ENCODE results near the gene ATOH8.

Gene ATOH8

GRCh38 chr2:85790499-85791188 is 36.9 kb downstream of the ATOH8 start:
- no peak for DNase-seq

DNA sequence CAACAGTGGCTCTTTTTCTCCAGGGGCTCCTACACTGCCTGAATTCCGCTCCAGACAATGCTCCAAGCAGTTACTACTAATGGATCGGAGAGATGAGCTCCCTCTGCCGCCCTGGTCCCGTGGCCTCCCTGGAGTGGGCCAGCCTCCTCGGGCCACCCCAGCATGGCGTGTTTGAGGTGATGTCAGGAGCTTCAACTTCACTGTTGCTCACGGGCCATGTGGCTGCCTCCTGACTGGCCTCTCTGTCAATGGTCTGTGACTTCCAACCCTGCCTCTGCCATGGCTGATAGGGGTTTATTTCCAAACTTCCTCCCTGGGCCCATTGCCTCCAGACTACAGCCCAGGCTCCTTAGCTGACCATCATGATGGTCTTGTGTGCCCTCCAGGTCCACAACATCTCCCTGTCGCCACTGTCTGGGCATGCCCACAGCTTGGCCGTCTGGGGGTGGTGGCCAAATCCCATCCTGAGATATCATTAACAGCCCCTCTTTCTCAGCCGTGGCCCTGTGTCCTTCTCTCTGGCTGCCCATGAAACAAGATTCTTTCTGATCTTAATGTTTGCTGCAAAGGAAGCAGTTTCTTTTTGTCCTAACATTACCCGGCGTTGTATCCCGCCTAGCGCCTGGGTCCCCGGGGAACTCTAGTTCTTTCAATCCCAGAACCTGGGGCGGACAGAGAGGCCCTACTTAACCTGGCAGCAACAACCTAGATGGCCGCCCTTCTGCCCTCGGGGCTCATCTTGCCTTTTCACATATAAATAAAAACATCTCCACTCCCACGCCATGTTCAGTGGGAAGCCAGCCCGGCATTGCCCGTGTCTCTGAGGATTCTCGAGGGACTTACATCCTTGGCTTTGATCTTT is 38.1 kb downstream of the ATOH8 start:
- DNase-seq = no peak

DNA sequence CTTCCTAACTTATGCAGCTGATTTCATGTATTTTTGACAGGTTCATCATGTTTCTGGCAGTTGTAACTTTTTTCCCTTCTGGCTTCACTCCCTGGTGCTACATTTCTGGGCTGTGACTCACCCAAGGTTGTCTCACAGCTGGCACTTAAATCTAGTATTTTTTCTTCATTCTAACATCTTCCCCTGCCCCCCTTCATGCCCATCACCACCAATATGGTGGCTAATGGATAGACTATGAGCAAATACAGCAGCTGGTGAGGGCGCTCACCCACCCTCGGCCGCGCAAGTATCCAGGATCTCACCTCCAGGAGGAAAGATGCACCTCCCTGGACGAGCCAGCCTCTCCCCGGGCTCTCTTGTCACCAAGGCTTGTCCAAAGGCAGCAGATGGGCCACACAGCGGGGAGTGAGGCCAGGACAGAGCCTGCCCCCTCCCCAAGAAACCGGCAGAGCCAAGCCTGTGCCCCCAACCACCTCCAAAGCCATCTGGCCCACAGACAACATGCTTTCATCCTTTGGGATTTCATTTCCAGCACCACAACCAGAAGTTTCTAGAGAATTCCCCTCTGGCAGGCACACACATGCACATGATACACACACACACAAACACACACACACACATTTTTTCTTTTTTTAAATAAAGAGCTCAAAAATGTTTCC is 39.1 kb downstream of the ATOH8 start:
- no peak for DNase-seq

DNA sequence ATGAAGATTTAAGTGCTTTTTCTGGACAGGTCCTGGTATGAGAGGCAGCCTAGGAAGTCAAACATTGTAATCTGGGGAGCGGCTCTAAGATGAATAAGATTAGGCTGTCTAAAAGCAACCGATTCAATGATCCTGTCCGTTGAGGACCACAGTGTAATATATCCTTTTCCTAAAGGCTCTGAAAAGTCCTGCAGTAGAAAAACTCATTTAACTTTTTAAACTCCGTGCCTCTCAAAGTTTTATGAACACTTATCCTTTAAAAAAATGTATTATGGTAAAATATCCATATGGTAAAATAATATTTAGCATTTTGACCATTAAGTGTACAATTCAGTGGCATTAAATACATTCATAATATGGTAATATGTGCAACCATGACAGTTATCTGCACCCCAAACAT is 39.8 kb downstream of the ATOH8 start:
- no peak for DNase-seq

DNA sequence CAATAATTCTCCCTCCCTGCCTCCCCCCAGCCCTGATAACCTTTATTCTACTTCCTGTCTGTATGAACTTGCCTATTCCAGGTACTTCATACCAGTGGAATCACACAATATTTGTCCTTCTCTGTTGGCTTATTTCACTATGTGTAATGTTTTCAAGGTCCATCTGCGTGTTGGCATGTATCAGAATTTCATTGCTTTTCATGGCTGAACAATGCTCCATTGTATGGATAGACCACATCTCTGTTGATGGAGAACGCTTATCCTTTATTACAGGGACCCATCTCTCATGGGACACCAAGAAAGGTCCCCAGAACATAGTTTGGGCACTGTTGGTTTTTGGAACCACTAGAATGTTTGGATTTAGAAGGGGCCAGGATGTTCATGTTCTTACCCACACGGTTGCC is 40.2 kb downstream of the ATOH8 start:
- no peak for DNase-seq

DNA sequence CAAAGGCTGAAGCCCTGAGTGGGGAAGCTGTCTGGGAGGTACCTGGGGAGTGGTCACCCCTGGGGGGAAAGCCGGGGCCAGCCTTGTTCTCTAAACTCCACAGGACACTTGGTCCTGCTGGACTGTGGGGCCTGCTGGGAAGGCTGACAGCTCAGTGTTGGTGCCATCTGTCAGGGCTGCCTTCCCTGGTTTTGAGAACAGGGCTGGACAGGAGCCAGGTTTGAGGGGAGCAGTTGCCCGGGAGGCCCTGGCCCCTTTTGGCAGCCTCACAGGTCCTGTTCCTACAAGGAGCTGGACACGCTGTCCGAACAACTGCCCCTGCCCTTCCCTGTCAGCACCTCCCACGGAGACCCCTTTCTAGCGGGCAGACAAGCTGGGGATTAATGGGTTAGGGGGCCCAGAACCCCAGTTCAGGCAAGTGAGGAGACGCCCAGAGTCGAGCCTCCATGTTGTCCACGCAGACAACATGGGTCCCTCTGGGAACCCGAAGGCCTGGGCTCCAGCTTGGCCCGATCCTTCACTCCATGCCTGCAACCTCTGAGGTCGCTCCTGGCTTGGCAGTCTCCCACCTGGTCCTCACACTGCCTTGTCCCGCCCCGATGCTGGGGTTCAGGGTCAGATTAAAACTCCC is 40.8 kb downstream of the ATOH8 start:
- DNase-seq = no peak

- no peak for DNase-seq
Observed at GRCh38 chr2:85795331-85796045, 41.7 kb downstream of the ATOH8 start.

DNA sequence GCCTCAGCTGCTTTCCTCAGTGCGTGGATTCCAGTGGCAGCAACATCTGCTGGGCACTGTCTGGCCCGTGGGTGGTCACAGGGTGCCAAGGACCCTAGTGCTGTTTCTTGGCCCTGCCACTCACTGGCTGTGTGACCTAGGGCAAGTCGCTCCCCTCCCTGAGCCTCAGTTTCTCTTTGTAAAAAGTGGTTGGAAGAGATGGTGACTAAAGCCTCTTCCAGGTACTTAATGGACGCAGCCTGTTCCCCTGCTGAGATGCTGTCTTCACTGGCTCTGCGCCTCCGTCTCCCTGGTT is 42.2 kb downstream of the ATOH8 start:
- DNase-seq = no peak

GRCh38 chr2:85796341-85797262 is 42.8 kb downstream of the ATOH8 start:
- DNase-seq = no peak

DNA sequence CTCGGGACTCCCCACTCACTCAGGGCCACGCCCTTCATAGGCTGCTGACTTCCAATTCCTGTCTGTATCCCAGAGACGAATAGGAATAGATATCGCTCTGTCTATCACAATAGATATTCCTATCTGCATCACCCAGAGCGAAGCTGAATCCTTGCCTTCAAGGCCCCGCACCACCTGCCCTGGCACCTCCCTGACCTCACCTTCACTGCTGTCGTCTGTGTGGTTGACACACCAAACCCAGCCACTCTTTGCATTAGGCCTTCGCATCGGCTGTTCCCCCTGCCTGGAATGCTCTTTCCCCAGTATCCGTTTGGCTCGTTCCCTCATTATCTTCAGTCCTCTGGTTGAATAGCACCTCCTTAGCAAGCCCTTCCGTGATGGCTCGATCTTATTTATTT is 43.5 kb downstream of the ATOH8 start:
- no peak for DNase-seq

- no peak for DNase-seq
Observed at GRCh38 chr2:85797921-85798320, 44.1 kb downstream of the ATOH8 start.

- DNase-seq = no peak
Observed at GRCh38 chr2:85799215-85799956, 45.6 kb downstream of the ATOH8 start.

DNA sequence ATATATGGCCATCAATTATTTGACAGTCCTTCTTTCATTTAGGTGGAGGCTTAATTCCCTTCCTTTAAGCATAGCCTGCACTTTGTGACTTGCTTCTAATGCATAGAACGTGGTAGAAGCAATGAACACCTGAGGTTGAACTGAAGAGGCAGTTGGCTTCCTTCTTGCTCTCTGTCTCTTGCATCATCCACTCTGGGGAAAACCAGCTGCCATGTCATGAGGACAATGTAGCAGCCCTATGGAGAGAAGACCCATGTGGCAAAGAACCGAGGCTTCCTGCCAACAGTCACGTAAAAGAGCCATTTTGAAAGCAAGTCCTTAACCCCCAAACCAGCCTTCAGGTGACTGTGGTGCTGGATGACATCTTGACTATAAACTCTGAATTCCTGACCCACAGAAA is 46.8 kb downstream of the ATOH8 start:
- no peak for DNase-seq

DNA sequence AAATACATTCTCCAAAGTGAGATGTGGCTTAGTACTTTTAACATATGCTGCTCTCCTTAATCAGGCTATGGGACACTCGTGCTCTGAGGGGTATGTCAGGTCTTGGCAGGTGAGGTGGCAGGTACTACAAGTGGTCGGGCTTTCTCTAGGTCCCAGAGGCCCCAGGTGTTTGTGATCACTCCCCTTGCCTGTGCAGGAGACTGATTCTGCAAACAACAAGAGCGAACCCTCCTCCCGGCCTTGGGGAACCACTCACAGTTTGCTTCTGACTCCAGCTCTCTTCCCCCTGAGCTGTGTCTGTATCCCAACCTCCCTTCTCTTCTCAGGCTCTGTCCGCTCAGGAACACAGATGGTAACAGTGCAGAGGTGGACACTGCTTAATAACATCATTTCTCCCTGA is 48.1 kb downstream of the ATOH8 start:
- DNase-seq = no peak

DNA sequence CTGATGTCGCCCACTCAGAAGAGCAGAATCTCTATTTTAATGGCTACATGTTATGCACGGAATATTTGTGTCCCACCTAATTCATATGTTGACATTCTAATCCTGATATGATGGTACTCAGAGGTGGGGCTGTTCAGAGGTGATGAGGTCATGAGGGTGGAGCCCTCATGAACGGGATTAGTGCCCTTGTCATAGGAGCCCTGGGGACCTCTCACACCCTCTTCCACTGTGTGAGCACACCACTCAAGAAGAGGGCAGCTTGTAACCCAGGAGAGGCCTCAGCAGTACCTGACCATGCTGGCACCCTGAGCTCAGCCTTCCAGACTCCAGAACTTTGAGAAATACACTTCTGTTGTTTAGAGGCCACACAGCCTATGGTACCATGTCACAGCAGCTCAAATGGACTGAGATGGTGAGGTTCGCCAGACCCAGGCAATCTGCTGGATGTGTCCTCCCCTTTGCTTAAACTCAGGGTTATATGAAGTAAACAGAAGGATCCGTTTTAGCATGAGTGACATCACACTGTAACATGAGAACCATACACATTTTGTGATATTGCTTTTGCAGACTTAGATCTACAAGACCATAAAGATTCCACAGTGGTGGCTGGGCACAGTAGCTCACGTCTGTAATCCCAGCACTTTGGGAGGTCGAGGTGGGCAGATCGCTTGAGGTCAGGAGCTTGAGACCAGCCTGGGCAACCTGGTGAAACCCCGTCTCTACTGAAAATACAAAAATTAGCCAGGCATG is 48.7 kb downstream of the ATOH8 start:
- no peak for DNase-seq

GRCh38 chr2:85803704-85804425 is 50.1 kb downstream of the ATOH8 start:
- no peak for DNase-seq

DNA sequence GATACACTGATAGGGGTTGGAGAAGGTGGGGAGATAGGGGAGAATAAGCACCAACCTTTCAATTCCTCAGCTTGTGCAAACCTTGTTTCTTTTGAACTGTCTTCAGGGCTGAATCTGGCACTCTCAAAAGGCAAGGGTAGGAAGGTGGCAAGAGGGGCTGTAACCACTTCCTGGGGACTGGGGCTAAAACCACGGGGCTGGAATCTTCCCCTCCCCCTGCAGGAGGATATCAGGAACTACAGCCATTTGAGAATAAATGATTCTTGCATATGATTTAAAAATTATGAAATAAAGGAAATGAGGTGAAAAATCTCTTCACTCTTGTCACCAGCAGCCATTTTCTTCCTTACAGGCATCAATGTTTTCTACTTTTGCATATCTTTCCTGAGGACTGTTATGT is 50.8 kb downstream of the ATOH8 start:
- DNase-seq = no peak

DNA sequence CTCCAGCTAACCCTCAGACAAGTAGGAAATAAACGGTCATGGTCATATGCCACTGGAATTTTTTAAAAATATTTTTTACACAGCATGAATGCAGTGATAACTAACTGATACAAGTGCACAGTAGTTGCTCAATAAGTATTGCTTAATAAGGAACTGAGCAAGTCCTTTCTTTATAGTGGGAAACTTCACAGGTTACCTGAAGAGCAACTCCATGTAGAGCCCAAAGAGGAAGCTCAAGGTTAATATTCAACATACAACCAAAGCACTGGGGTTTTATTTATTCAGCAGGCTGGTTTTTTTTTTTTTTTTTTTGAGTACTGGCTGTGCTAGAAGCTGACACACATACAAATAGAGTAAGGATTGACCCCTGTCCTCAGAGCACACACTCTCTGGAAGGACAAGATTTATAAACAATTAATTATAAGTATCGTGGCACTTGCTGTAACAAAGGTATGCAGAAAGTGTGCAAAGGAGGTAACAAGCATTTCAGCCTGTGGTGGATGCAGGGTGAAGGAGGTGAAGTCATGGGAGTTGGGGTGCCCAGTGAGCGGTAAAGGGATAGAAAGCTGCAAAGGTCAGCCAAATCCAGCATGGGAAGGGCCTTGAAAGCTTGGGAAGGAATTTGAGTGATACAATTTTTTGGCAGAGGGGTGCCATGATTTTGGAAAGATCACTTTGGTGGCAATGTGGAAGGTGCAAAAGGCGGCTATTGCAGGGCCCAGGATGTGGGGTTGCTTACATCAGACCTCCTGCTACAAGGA is 52.7 kb downstream of the ATOH8 start:
- no peak for DNase-seq

- DNase-seq = no peak
Observed at GRCh38 chr2:85807756-85808155, 54.0 kb downstream of the ATOH8 start.
